ENCODE measurements around the gene POLE2.

- TF ChIP-seq POLR2AphosphoS5 (IDR thresholded peaks at IDR 0.05; ENCODE audit: low read depth, low read length): no peak
- TF ChIP-seq CTCF (IDR thresholded peaks at IDR 0.05): no peak
- no peak for TF ChIP-seq SIN3A (IDR thresholded peaks at IDR 0.05; ENCODE audit: borderline replicate concordance, insufficient read depth, low read depth, low read length)
- no peak for TF ChIP-seq REST (IDR thresholded peaks at IDR 0.05; ENCODE audit: insufficient read depth in 1 of 2, low read depth in 2 of 2, low read length in 1 of 2)
- no peak for TF ChIP-seq TCF7L2 (IDR thresholded peaks at IDR 0.05; ENCODE audit: low read depth, low read length)
These were observed 10.4 kb downstream of the POLE2 start for GRCh38 chr14:49677643-49678042.

Data from Panc1 (cell line).